SJSA1 (cell line): Measurements from ENCODE around the gene GASK1A. TPM values are rescaled to one million over a fixed set of nuclear protein-coding genes. Genes with fewer than 3 reads are reported as not detected.
"Not testable (repeated sequence)": the region's sequence is repeated elsewhere in the genome, so short reads cannot be mapped to it uniquely, and the experiment has no call there.

Source experiments
- DNase-seq, 2 experiments: peaks; one replicate each; pipeline ENCODE4 v3.0.0-alpha.2; 2015 to 2020; ENCODE audit warnings: low spot score in 2 of 2, low read depth in 1 of 2
- H3K27ac ChIP-seq: fragments of 250-450 bp; sonication (Bioruptor Pico); 2 replicates; pipeline ENCODE4 v1.5.1; 2020; ENCODE audit warnings: mild to moderate bottlenecking, moderate library complexity
- H3K27me3 ChIP-seq: fragments of 250-450 bp; sonication (Bioruptor Pico); replicated peaks from 2 replicates; pipeline ENCODE4 v1.5.1; 2020; ENCODE audit warnings: mild to moderate bottlenecking, moderate library complexity
- H3K36me3 ChIP-seq: fragments of 250-450 bp; sonication (Bioruptor Pico); 2 replicates; pipeline ENCODE4 v1.5.1; 2020; ENCODE audit warnings: mild to moderate bottlenecking
- H3K4me1 ChIP-seq: fragments of 250-450 bp; sonication (Bioruptor Pico); replicated peaks from 2 replicates; pipeline ENCODE4 v1.6.1; 2021; ENCODE audit warnings: mild to moderate bottlenecking
- H3K4me3 ChIP-seq: fragments of 250-450 bp; sonication (Bioruptor Pico); 2 replicates; pipeline ENCODE4 v1.5.1; 2020; ENCODE audit warnings: mild to moderate bottlenecking
- H3K9me3 ChIP-seq: fragments of 250-450 bp; sonication (Bioruptor Pico); replicated peaks from 2 replicates; pipeline ENCODE4 v1.5.1; 2020; ENCODE audit warnings: mild to moderate bottlenecking
- total RNA-seq: library from RNA; depleted of rRNA; stranded (reverse); fragments of >200 nt; shearing (Covaris generic); gene quantifications from 2 replicates; pipeline ENCODE4 v1.2.3, GENCODE V29; 2014

The GASK1A gene
- total RNA-seq, 1 experiment from 2014 or later: not detected

- no peaks in the 10 kb centered on the region for H3K4me1 ChIP-seq
- H3K9me3 ChIP-seq: no peaks in the 10 kb centered on the region
- H3K27me3 ChIP-seq: no peaks in the 10 kb centered on the region
- no peak for DNase-seq
- H3K36me3 ChIP-seq: no peaks in the 10 kb centered on the region
- H3K4me3 ChIP-seq: no peak overlapping the region
- no peak overlapping the region for H3K27ac ChIP-seq
Observed at GRCh38 chr3:43035801-43036365, 56.8 kb downstream of the GASK1A start.

- H3K27me3 ChIP-seq: no peaks in the 10 kb centered on the region
- DNase-seq: no peak
- H3K27ac ChIP-seq: no peak overlapping the region
- H3K4me1 ChIP-seq: no peaks in the 10 kb centered on the region
- H3K4me3 ChIP-seq: no peak overlapping the region
- no peaks in the 10 kb centered on the region for H3K9me3 ChIP-seq
- no peaks in the 10 kb centered on the region for H3K36me3 ChIP-seq
Observed at GRCh38 chr3:43036621-43037423, 57.7 kb downstream of the GASK1A start.

- no peaks in the 10 kb centered on the region for H3K36me3 ChIP-seq
- no peaks in the 10 kb centered on the region for H3K27me3 ChIP-seq
- no peak overlapping the region for H3K4me3 ChIP-seq
- no peaks in the 10 kb centered on the region for H3K4me1 ChIP-seq
- no peak for DNase-seq
- H3K27ac ChIP-seq: no peak overlapping the region
- no peaks in the 10 kb centered on the region for H3K9me3 ChIP-seq
Observed at GRCh38 chr3:43038010-43038409, 58.9 kb downstream of the GASK1A start.

GRCh38 chr3:43041517-43041916 is 62.4 kb downstream of the GASK1A start:
- no peaks in the 10 kb centered on the region for H3K4me1 ChIP-seq
- no peaks in the 10 kb centered on the region for H3K27me3 ChIP-seq

GRCh38 chr3:43043071-43043766 is 64.1 kb downstream of the GASK1A start:
- Histone ChIP-seq H3K9me3 (0 out of 2 replicates have a peak, but pooled peaks cover 2% of the 10 kb centered on the region), H3K36me3 (no peaks in the 10 kb centered on the region), H3K4me1 (no peaks in the 10 kb centered on the region), H3K27ac (no peak overlapping the region), H3K4me3 (no peak overlapping the region), H3K27me3 (no peaks in the 10 kb centered on the region)
- DNase-seq: no peak

More at GRCh38 chr3:43041517-43041916, 62.4 kb downstream of the GASK1A start:
- H3K9me3 ChIP-seq: 0 out of 2 replicates have a peak, but pooled peaks cover 2% of the 10 kb centered on the region
- H3K36me3 ChIP-seq: no peaks in the 10 kb centered on the region
- H3K27ac ChIP-seq: no peak overlapping the region
- no peak overlapping the region for H3K4me3 ChIP-seq
- no peak for DNase-seq

- Histone ChIP-seq H3K9me3 (0 out of 2 replicates have a peak, but pooled peaks cover 2% of the 10 kb centered on the region), H3K27ac (no peak overlapping the region), H3K36me3 (no peaks in the 10 kb centered on the region), H3K27me3 (no peaks in the 10 kb centered on the region), H3K4me3 (no peak overlapping the region), H3K4me1 (no peaks in the 10 kb centered on the region)
- no peak for DNase-seq
Observed at GRCh38 chr3:43043793-43044192, 64.7 kb downstream of the GASK1A start.

GRCh38 chr3:43045079-43045478 is 66.0 kb downstream of the GASK1A start:
- H3K4me3 ChIP-seq, H3K27me3 ChIP-seq, DNase-seq, H3K36me3 ChIP-seq, H3K4me1 ChIP-seq, H3K27ac ChIP-seq, H3K9me3 ChIP-seq: not testable (repeated sequence)

GRCh38 chr3:43046583-43046982 is 67.5 kb downstream of the GASK1A start:
- Histone ChIP-seq H3K36me3 (no peaks in the 10 kb centered on the region), H3K27ac (no peak overlapping the region), H3K27me3 (no peaks in the 10 kb centered on the region), H3K4me1 (no peaks in the 10 kb centered on the region), H3K9me3 (0 out of 2 replicates have a peak, but pooled peaks cover 2% of the 10 kb centered on the region), H3K4me3 (no peak overlapping the region)
- DNase-seq: no peak

GRCh38 chr3:43048470-43048869 is 69.4 kb downstream of the GASK1A start:
- Histone ChIP-seq H3K27ac (no peak overlapping the region), H3K27me3 (no peaks in the 10 kb centered on the region), H3K9me3 (0 out of 2 replicates have a peak, but pooled peaks cover 2% of the 10 kb centered on the region), H3K36me3 (no peaks in the 10 kb centered on the region), H3K4me1 (no peaks in the 10 kb centered on the region), H3K4me3 (no peak overlapping the region)
- DNase-seq: no peak

- H3K4me3 ChIP-seq: no peak overlapping the region
- H3K4me1 ChIP-seq: no peaks in the 10 kb centered on the region
- DNase-seq: no peak
- no peaks in the 10 kb centered on the region for H3K9me3 ChIP-seq
- H3K27ac ChIP-seq: no peak overlapping the region
- no peaks in the 10 kb centered on the region for H3K36me3 ChIP-seq
- no peaks in the 10 kb centered on the region for H3K27me3 ChIP-seq
Observed at GRCh38 chr3:43053291-43053690, 74.2 kb downstream of the GASK1A start.

GRCh38 chr3:43054754-43055153 is 75.6 kb downstream of the GASK1A start:
- Histone ChIP-seq H3K36me3 (no peaks in the 10 kb centered on the region), H3K27me3 (no peaks in the 10 kb centered on the region), H3K9me3 (no peaks in the 10 kb centered on the region), H3K4me1 (no peaks in the 10 kb centered on the region), H3K27ac (no peak overlapping the region), H3K4me3 (no peak overlapping the region)
- DNase-seq: no peak

GRCh38 chr3:43055393-43055792 is 76.3 kb downstream of the GASK1A start:
- H3K4me3 ChIP-seq: no peak overlapping the region
- no peak overlapping the region for H3K27ac ChIP-seq
- H3K9me3 ChIP-seq: no peaks in the 10 kb centered on the region
- H3K4me1 ChIP-seq: no peaks in the 10 kb centered on the region
- H3K27me3 ChIP-seq: no peaks in the 10 kb centered on the region
- H3K36me3 ChIP-seq: no peaks in the 10 kb centered on the region
- DNase-seq: no peak

- Histone ChIP-seq H3K27ac (no peak overlapping the region), H3K9me3 (no peaks in the 10 kb centered on the region), H3K4me3 (no peak overlapping the region), H3K4me1 (no peaks in the 10 kb centered on the region), H3K36me3 (no peaks in the 10 kb centered on the region), H3K27me3 (no peaks in the 10 kb centered on the region)
- DNase-seq: no peak
Observed at GRCh38 chr3:43055806-43056770, 77.0 kb downstream of the GASK1A start.
